GM12864 (cell line): ENCODE data around the gene MSANTD1.

Experiments
- DNase-seq: peaks from one replicate; pipeline ENCODE4 v3.0.0-alpha.2; 2011; ENCODE audit warnings: low read depth
- H3K4me3 ChIP-seq: 2 replicates; pipeline ENCODE4 v1.5.1; 2011; ENCODE audit warnings: mild to moderate bottlenecking, low read depth, low read length, control low read depth
- CTCF ChIP-seq: IDR thresholded peaks from 2 replicates; pipeline ENCODE4 v1.5.1; 2011; ENCODE audit warnings: low read depth, mild to moderate bottlenecking, moderate library complexity, low read length, control low read depth, inconsistent platforms; ENCODE audit errors: missing control alignments

Gene MSANTD1

GRCh38 chr4:3305610-3306371 is 56.8 kb downstream of the MSANTD1 start:
- no peak for DNase-seq
- no peak for TF ChIP-seq CTCF
- no peak overlapping the region for H3K4me3 ChIP-seq
